H1 (cell line): ENCODE measurements around the gene KRT9. TPM values are rescaled to one million over a fixed set of nuclear protein-coding genes. Genes with fewer than 3 reads are reported as not detected.

ENCODE experiments used
- CTCF ChIA-PET: fragments of 300-600 bp; sonication (Branson Sonifier 250); formaldehyde crosslinking; loops from one replicate; lab custom pipeline; 2021; ENCODE audit not compliant: partially characterized antibody; lab: Charles Lee
- POLR2A ChIA-PET: fragments of 300-600 bp; sonication (Branson Sonifier 250); formaldehyde crosslinking; loops from one replicate; lab custom pipeline; 2021; ENCODE audit warnings: inconsistent platforms; ENCODE audit not compliant: partially characterized antibody; lab: Charles Lee
- DNase-seq, 2 experiments: peaks; one replicate each; pipeline versions ENCODE4 v3.0.0 to v3.0.0-alpha.2; 2010 to 2022; ENCODE audit warnings: low spot score in 2 of 2, low read depth in 1 of 2, mixed read lengths in 1 of 2
- FAIRE-seq: peaks from 2 replicates; lab custom pipeline; 2011; peaks lifted over from hg19 to GRCh38; lab: Jason Lieb, UNC
- H2AFZ ChIP-seq: 2 replicates; pipeline ENCODE4 v1.8.1; 2012; ENCODE audit warnings: low read length, inconsistent platforms
- H2AK5ac ChIP-seq: 2 replicates; pipeline ENCODE4 v1.6.1; 2013; ENCODE audit warnings: low read depth, low read length
- H2BK120ac ChIP-seq: replicated peaks from 2 replicates; pipeline ENCODE3; 2013; ENCODE audit warnings: low read depth, low read length, inconsistent platforms
- H2BK12ac ChIP-seq: 2 replicates; pipeline ENCODE4 v1.6.1; 2013; ENCODE audit warnings: low read depth, low read length
- H2BK15ac ChIP-seq: 2 replicates; pipeline ENCODE4 v1.6.1; 2013; ENCODE audit warnings: low read length
- H2BK20ac ChIP-seq: 2 replicates; pipeline ENCODE4 v1.6.1; 2013; ENCODE audit warnings: low read length
- H2BK5ac ChIP-seq: 2 replicates; pipeline ENCODE4 v1.6.1; 2013; ENCODE audit warnings: low read depth, low read length
- H3K14ac ChIP-seq: 2 replicates; pipeline ENCODE4 v1.6.1; 2013; ENCODE audit warnings: inconsistent platforms; ENCODE audit not compliant: insufficient read length
- H3K18ac ChIP-seq: 2 replicates; pipeline ENCODE4 v1.6.1; 2013; ENCODE audit warnings: low read length; ENCODE audit errors: extremely low read depth
- H3K23ac ChIP-seq: 2 replicates; pipeline ENCODE4 v1.6.1; 2013; ENCODE audit warnings: inconsistent platforms; ENCODE audit not compliant: insufficient read length
- H3K23me2 ChIP-seq: 2 replicates; pipeline ENCODE4 v1.6.1; 2013; ENCODE audit warnings: low read depth, low read length
- H3K27ac ChIP-seq: 2 replicates; pipeline ENCODE4 v1.6.1; 2011; ENCODE audit warnings: low read depth, low read length, inconsistent platforms
- H3K27me3 ChIP-seq, 4 experiments: replicated peaks in 1 of 4; 1 replicate in 1 of 4; 2 replicates in 3 of 4; pipeline versions ENCODE4 v1.6.1 to v1.8.1; 2011 to 2013; ENCODE audit warnings: low read length in 3 of 4, mild to moderate bottlenecking in 3 of 4, inconsistent platforms in 2 of 4, mixed read lengths in 2 of 4, moderate library complexity in 1 of 4; ENCODE audit not compliant: control insufficient read depth in 3 of 4, insufficient read depth in 3 of 4; ENCODE audit errors: extremely low read depth in 1 of 4
- H3K36me3 ChIP-seq, 4 experiments: 2 replicates each; pipeline versions ENCODE4 v1.6.1 to v1.8.1; 2011 to 2013; ENCODE audit warnings: mild to moderate bottlenecking in 4 of 4, low read length in 3 of 4, moderate library complexity in 2 of 4, control low read depth in 1 of 4, inconsistent platforms in 1 of 4; ENCODE audit not compliant: insufficient read depth in 4 of 4, control insufficient read depth in 2 of 4
- H3K4ac ChIP-seq: replicated peaks from 2 replicates; pipeline ENCODE3; 2013; ENCODE audit warnings: low read length, low read depth, mixed read lengths, inconsistent platforms; ENCODE audit not compliant: insufficient read length
- H3K4me1 ChIP-seq, 4 experiments: replicated peaks in 1 of 4; 1 replicate in 1 of 4; 2 replicates in 3 of 4; pipeline versions ENCODE4 v1.6.1 to v1.8.1; 2011 to 2013; ENCODE audit warnings: low read length in 3 of 4, inconsistent platforms in 2 of 4, mixed read lengths in 1 of 4; ENCODE audit not compliant: insufficient read depth in 4 of 4, control insufficient read depth in 3 of 4
- H3K4me2 ChIP-seq, 2 experiments: 2 replicates each; pipeline versions ENCODE4 v1.6.1 to v1.8.1; 2011 to 2013; ENCODE audit warnings: low read depth in 2 of 2, low read length in 2 of 2, control low read depth in 1 of 2, inconsistent platforms in 1 of 2, mild to moderate bottlenecking in 1 of 2; ENCODE audit not compliant: insufficient read depth in 1 of 2
- H3K4me3 ChIP-seq, 4 experiments: fragments of 200-600, 300-600 bp in 1 of 4; sonication (generic), shearing (Covaris generic), sonication (Bioruptor Twin) in 1 of 4; 2 replicates each; pipeline versions ENCODE4 v1.5.1 to v1.8.1; 2011 to 2016; ENCODE audit warnings: low read length in 4 of 4, low read depth in 3 of 4, control low read depth in 2 of 4, inconsistent platforms in 2 of 4, mild to moderate bottlenecking in 2 of 4, mixed read lengths in 1 of 4, moderate library complexity in 1 of 4; ENCODE audit not compliant: insufficient read depth in 2 of 4; ENCODE audit errors: extremely low read depth in 1 of 4
- H3K56ac ChIP-seq: replicated peaks from 2 replicates; pipeline ENCODE3; 2013; ENCODE audit warnings: low read depth, mild to moderate bottlenecking, mixed read lengths, low read length, inconsistent platforms; ENCODE audit not compliant: insufficient read length
- H3K79me1 ChIP-seq: 2 replicates; pipeline ENCODE4 v1.6.1; 2013; ENCODE audit warnings: low read depth, low read length, control low read depth
- H3K79me2 ChIP-seq, 2 experiments: 2 replicates each; pipeline versions ENCODE4 v1.6.1 to v1.8.1; 2012 to 2013; ENCODE audit warnings: low read length in 2 of 2, mild to moderate bottlenecking in 2 of 2, inconsistent platforms in 1 of 2; ENCODE audit not compliant: insufficient read depth in 2 of 2, control insufficient read depth in 1 of 2
- H3K9ac ChIP-seq, 4 experiments: replicated peaks in 1 of 4; 1 replicate in 1 of 4; 2 replicates in 3 of 4; pipeline versions ENCODE4 v1.6.1 to v1.8.1; 2011 to 2013; ENCODE audit warnings: low read depth in 3 of 4, low read length in 3 of 4, control low read depth in 2 of 4, mild to moderate bottlenecking in 2 of 4, moderate library complexity in 2 of 4, inconsistent platforms in 1 of 4; ENCODE audit errors: extremely low read depth in 1 of 4
- H3K9me3 ChIP-seq, 2 experiments: 2 replicates each; pipeline versions ENCODE4 v1.6.1 to v1.8.1; 2012 to 2013; ENCODE audit warnings: mild to moderate bottlenecking in 2 of 2, moderate library complexity in 2 of 2, control low read depth in 1 of 2, inconsistent platforms in 1 of 2, low read depth in 1 of 2, low read length in 1 of 2, mixed read lengths in 1 of 2; ENCODE audit not compliant: insufficient read depth in 2 of 2
- H4K20me1 ChIP-seq, 2 experiments: replicated peaks in 1 of 2; 2 replicates each; pipeline versions ENCODE3 to v1.8.1; 2011 to 2013; ENCODE audit warnings: inconsistent platforms in 2 of 2, low read length in 2 of 2, mild to moderate bottlenecking in 1 of 2; ENCODE audit not compliant: insufficient read depth in 2 of 2, control insufficient read depth in 1 of 2
- H4K5ac ChIP-seq: 2 replicates; pipeline ENCODE4 v1.6.1; 2013; ENCODE audit warnings: low read length, low read depth, mixed read lengths, inconsistent platforms; ENCODE audit not compliant: insufficient read length
- H4K8ac ChIP-seq: 2 replicates; pipeline ENCODE4 v1.8.0; 2013; ENCODE audit warnings: mild to moderate bottlenecking, moderate library complexity, low read length, inconsistent platforms; ENCODE audit not compliant: insufficient read depth; ENCODE audit errors: extremely low read depth
- H4K91ac ChIP-seq: replicated peaks from 2 replicates; pipeline ENCODE3; 2013; ENCODE audit warnings: low read length, mixed read lengths, inconsistent platforms; ENCODE audit not compliant: insufficient read length
- BACH1 ChIP-seq: IDR thresholded peaks from 2 replicates; pipeline ENCODE4 v1.6.1; 2012; ENCODE audit warnings: low read length, improper control_type of control experiment
- SIX5 ChIP-seq: IDR thresholded peaks from 2 replicates; pipeline ENCODE4 v1.6.1; 2011; ENCODE audit warnings: mild to moderate bottlenecking, low read depth, low read length
- WGBS, 2 experiments: shearing (Covaris generic) in 1 of 2; methylation state at CpG; one replicate each; pipeline versions ENCODE4 v1.1.6 to v1.1.7; 2013 to 2015; ENCODE audit warnings: low lambda C conversion rate in 2 of 2, mixed read lengths in 2 of 2, inconsistent platforms in 1 of 2, low coverage in 1 of 2, missing lambda C conversion rate in 1 of 2; ENCODE audit not compliant: insufficient replicate concordance in 2 of 2, insufficient coverage in 1 of 2, insufficient read length in 1 of 2; ENCODE audit errors: extremely low coverage in 1 of 2, missing lambda C conversion rate in 1 of 2; 5-methylcytosine and 5-hydroxymethylcytosine counted together
- polyA plus RNA-seq, 7 experiments: library from polyadenylated mRNA; depleted of rRNA in 3 of 7; stranded (reverse) in 5 of 7; unstranded in 2 of 7; fragments of >200 nt in 5 of 7; fragments of 200-250 nt in 2 of 7; gene quantifications; 1 replicate in 5 of 7; 2 replicates in 1 of 7; 4 replicates in 1 of 7; pipeline versions ENCODE4 v1.2.1 to v1.2.3, GENCODE V29; 2011 to 2013; ENCODE audit warnings: missing spikeins in 2 of 7, mixed read lengths in 2 of 7
- total RNA-seq: library from RNA; stranded (reverse); fragmentation: NEBNext Ultra II Directional; extraction: Animal tissue kit (Norgen Biotek cat#: 25700); gene quantifications from 2 replicates; pipeline ENCODE4 v1.2.1, GENCODE V29; 2021

KRT9 gene
- total and polyA plus RNA-seq, 2 of the 8 experiments (the other 6 are each of a cell fraction or from before 2014, with no cell fraction given): not detected

GRCh38 chr17:41532947-41533570 lies 38.8 kb downstream of the KRT9 start:
- TF ChIP-seq SIX5 (no peak), BACH1 (no peak)
- Histone ChIP-seq H3K79me2 (no peaks in the 10 kb centered on the region), H3K36me3 (no peaks in the 10 kb centered on the region), H2BK20ac (no peak overlapping the region), H3K9ac (no peak overlapping the region), H2BK5ac (no peak overlapping the region), H4K20me1 (no peaks in the 10 kb centered on the region), H2AK5ac (no peak overlapping the region), H3K4me2 (no peak overlapping the region), H3K23me2 (no peaks in the 10 kb centered on the region; the same call in 1 of the 2 replicates), H3K4me3 (no peak overlapping the region), H3K18ac (no peak overlapping the region), H2BK15ac (peak overlapping the region; percentile 61; the same call in 1 of the 2 replicates), H3K14ac (no peak overlapping the region), H3K9me3 (no peaks in the 10 kb centered on the region), H4K5ac (no peak overlapping the region), H3K79me1 (no peaks in the 10 kb centered on the region), H2BK12ac (no peak overlapping the region), H3K4me1 (peaks cover 6 to 22% (median 12%) of the 10 kb centered on the region in 4 experiments), H3K56ac (no peak overlapping the region), H4K8ac (no peak overlapping the region; the same call in 1 of the 2 replicates), H3K27ac (no peak overlapping the region), H2AFZ (no peak overlapping the region), H4K91ac (no peak overlapping the region), H3K23ac (no peak overlapping the region), H2BK120ac (no peak overlapping the region), H3K4ac (no peak overlapping the region), H3K27me3 (no peaks in the 10 kb centered on the region; a peak in 1 of 7 replicates)
- POLR2A ChIA-PET: interaction anchor here (1.4 kb wide), 1 partner anchor 155 kb away, joined by 4 read pairs; the partner anchor contains the start of gene EIF1
- 88% methylated on average over 9 of the region's 9 CpGs; no CpG with 5 or more reads in 1 of the 2 experiments for WGBS, 2 experiments
- CTCF ChIA-PET: interaction anchor here (0.9 to 7.4 kb wide), 7 partner anchors 10 to 130 kb away, joined by 3 to 79 read pairs (median 5); no protein-coding TSS in a partner anchor
- DNase-seq (no peak), FAIRE-seq (no peak)
